Measurements from ENCODE around the gene KCNH4. TPM values are rescaled to one million over a fixed set of nuclear protein-coding genes. Genes with fewer than 3 reads are reported as not detected.

Gene KCNH4
- total RNA-seq, 1 experiment from 2014 or later, result 1.5 TPM

DNA sequence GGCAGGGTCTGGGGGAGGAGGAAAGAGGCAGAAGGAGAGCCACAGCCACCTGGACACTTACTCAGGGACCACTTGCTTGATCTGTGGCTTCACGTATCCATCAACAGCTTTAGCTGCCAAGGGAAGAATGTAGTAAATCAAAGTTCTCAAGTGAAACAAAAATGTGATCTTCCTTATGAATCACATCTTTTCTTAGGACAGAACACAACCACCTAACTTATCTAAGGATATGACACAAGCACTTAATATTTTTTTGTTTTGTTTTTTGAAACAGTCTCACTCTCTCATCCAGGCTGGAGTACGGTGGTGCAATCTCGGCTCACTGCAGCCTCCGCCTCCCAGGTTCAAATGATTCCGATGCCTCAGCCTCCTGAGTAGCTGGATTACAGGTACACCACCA, 21.8 kb upstream of the KCNH4 start:
- ATAC-seq (no peak), DNase-seq (ENCODE audit: low read depth, low spot score) (no peak)
- peaks cover 7% of the 10 kb centered on the region; the same call in 1 of the 2 replicates for H3K36me3 ChIP-seq (ENCODE audit: control insufficient read depth, insufficient read depth, low read length)
- intact Hi-C loops (cut with micrococcal nuclease; ENCODE audit: unreplicated experiment) (no loop called here), in situ Hi-C loops (cut with HindIII; ENCODE audit: low pct_unique_long_range_greater_than_20kb, low sequenced_read_pairs) (no loop called here)
- H3K27ac ChIP-seq (ENCODE audit: low read length), result no peak overlapping the region
- no TSS peak for BruUV-seq (replicated peaks)
- H3K4me3 ChIP-seq (ENCODE audit: low read depth in 2 of 2, low read length in 2 of 2), result no peak overlapping the region
- no peaks in the 10 kb centered on the region for H3K27me3 ChIP-seq (ENCODE audit: control insufficient read depth, insufficient read depth, low read length)
- H3K9me3 ChIP-seq (ENCODE audit: control insufficient read depth, insufficient read depth, low read depth, low read length), result no peaks in the 10 kb centered on the region
- CTCF ChIA-PET, result no interaction called here
- TF ChIP-seq TCF7L2 (IDR thresholded peaks at IDR 0.05; ENCODE audit: low read depth, low read length), result no peak
- TF ChIP-seq, protein P1, sequence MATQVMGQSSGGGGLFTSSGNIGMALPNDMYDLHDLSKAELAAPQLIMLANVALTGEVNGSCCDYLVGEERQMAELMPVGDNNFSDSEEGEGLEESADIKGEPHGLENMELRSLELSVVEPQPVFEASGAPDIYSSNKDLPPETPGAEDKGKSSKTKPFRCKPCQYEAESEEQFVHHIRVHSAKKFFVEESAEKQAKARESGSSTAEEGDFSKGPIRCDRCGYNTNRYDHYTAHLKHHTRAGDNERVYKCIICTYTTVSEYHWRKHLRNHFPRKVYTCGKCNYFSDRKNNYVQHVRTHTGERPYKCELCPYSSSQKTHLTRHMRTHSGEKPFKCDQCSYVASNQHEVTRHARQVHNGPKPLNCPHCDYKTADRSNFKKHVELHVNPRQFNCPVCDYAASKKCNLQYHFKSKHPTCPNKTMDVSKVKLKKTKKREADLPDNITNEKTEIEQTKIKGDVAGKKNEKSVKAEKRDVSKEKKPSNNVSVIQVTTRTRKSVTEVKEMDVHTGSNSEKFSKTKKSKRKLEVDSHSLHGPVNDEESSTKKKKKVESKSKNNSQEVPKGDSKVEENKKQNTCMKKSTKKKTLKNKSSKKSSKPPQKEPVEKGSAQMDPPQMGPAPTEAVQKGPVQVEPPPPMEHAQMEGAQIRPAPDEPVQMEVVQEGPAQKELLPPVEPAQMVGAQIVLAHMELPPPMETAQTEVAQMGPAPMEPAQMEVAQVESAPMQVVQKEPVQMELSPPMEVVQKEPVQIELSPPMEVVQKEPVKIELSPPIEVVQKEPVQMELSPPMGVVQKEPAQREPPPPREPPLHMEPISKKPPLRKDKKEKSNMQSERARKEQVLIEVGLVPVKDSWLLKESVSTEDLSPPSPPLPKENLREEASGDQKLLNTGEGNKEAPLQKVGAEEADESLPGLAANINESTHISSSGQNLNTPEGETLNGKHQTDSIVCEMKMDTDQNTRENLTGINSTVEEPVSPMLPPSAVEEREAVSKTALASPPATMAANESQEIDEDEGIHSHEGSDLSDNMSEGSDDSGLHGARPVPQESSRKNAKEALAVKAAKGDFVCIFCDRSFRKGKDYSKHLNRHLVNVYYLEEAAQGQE (IDR thresholded peaks at IDR 0.05; ENCODE audit: insufficient read depth in 1 of 2, low read depth in 2 of 2, low read length in 1 of 2), result no peak
- TF ChIP-seq, protein P2, sequence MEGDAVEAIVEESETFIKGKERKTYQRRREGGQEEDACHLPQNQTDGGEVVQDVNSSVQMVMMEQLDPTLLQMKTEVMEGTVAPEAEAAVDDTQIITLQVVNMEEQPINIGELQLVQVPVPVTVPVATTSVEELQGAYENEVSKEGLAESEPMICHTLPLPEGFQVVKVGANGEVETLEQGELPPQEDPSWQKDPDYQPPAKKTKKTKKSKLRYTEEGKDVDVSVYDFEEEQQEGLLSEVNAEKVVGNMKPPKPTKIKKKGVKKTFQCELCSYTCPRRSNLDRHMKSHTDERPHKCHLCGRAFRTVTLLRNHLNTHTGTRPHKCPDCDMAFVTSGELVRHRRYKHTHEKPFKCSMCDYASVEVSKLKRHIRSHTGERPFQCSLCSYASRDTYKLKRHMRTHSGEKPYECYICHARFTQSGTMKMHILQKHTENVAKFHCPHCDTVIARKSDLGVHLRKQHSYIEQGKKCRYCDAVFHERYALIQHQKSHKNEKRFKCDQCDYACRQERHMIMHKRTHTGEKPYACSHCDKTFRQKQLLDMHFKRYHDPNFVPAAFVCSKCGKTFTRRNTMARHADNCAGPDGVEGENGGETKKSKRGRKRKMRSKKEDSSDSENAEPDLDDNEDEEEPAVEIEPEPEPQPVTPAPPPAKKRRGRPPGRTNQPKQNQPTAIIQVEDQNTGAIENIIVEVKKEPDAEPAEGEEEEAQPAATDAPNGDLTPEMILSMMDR (IDR thresholded peaks at IDR 0.05), result no peak
- TF ChIP-seq SIN3A (IDR thresholded peaks at IDR 0.05; ENCODE audit: borderline replicate concordance, insufficient read depth, low read depth, low read length), result no peak
- no peak for TF ChIP-seq POLR2AphosphoS5 (IDR thresholded peaks at IDR 0.05; ENCODE audit: low read depth, low read length)
- POLR2A ChIA-PET, result interaction anchor here (0.6 kb wide), 1 partner anchor 110 kb away, joined by 3 read pairs; no protein-coding TSS in a partner anchor
- H3K4me1 ChIP-seq (ENCODE audit: control insufficient read depth, insufficient read depth, low read length), result no peaks in the 10 kb centered on the region; the same call in 1 of the 2 replicates

DNA sequence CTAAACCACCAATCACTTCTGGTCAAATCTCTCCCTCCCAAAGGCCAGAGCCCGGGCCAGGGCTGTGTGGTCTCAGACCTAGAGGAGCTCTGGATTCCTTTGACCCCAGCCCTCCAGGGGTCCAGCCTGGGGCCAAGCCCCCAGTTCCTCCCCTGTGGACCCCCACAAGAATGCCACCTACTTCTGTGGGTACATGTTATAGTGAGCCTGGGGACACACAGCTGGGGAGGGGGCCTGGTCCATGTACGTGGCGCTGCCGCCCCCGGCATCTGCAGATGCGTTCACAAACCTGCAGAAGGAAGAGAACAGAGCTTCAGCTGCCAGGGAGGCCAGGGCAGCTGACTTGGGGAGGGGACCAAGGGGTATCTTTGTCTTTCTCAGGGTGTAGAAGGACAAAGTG, 21.2 kb upstream of the KCNH4 start:
- ATAC-seq, result no peak
- Histone ChIP-seq H3K27me3 (ENCODE audit: control insufficient read depth, insufficient read depth, low read length) (no peaks in the 10 kb centered on the region), H3K4me1 (ENCODE audit: control insufficient read depth, insufficient read depth, low read length) (no peaks in the 10 kb centered on the region; the same call in 1 of the 2 replicates), H3K4me3 (ENCODE audit: low read depth in 2 of 2, low read length in 2 of 2) (no peak overlapping the region), H3K36me3 (ENCODE audit: control insufficient read depth, insufficient read depth, low read length) (peaks cover 4% of the 10 kb centered on the region; the same call in 1 of the 2 replicates), H3K9me3 (ENCODE audit: control insufficient read depth, insufficient read depth, low read depth, low read length) (no peaks in the 10 kb centered on the region), H3K27ac (ENCODE audit: low read length) (no peak overlapping the region)
- BruUV-seq (replicated peaks), result no TSS peak
- in situ Hi-C loops (cut with HindIII; ENCODE audit: low pct_unique_long_range_greater_than_20kb, low sequenced_read_pairs) (no loop called here), intact Hi-C loops (cut with micrococcal nuclease; ENCODE audit: unreplicated experiment) (no loop called here)
- CTCF ChIA-PET, result no interaction called here
- DNase-seq (ENCODE audit: low read depth, low spot score), result no peak
- TF ChIP-seq, protein P1 (IDR thresholded peaks at IDR 0.05; ENCODE audit: insufficient read depth in 1 of 2, low read depth in 2 of 2, low read length in 1 of 2), result no peak
- TF ChIP-seq TCF7L2 (IDR thresholded peaks at IDR 0.05; ENCODE audit: low read depth, low read length) (no peak), SIN3A (IDR thresholded peaks at IDR 0.05; ENCODE audit: borderline replicate concordance, insufficient read depth, low read depth, low read length) (no peak), POLR2AphosphoS5 (IDR thresholded peaks at IDR 0.05; ENCODE audit: low read depth, low read length) (no peak)
- TF ChIP-seq, protein P2 (IDR thresholded peaks at IDR 0.05), result no peak
- POLR2A ChIA-PET, result no interaction called here

Measured in Panc1 (cell line).